ENCODE data around the gene ZNF608.

DNA sequence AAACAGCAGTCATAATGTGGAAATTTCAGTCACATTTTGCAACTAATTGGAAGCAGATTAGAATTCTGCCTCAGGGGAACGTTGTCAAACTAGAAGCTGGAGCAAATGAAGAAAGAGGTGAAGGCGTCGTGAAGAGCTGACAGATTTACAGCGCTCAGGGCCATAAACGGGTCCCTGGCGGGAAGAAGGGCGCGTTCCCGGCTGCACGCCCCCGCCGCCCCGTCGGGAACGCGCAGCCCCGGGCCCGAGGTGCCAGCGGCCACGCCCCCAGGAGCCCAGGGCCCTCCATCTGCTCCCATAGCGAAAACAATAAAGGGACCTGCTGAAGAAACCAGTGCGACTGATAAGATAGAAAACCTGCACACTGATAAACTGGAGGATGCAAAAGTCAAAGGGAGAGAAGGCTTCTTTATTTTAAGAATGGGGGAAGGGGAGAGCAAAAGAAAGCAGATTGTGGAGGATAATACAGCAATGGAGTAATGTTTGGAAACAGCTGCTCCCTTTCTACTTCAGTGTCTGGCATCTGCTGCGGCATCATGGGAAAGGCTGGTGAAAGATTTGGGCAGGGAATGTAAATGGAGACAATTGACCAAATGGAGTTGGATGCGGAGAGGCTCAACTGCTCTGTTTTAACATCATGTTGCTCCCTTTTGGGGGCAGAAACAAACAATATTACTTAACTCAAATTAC, 11.1 kb downstream of the ZNF608 start:
- no peak for TF ChIP-seq POLR2AphosphoS5 (IDR thresholded peaks at IDR 0.05; ENCODE audit: low read depth, low read length)
- TF ChIP-seq POLR2A (IDR thresholded peaks at IDR 0.05; ENCODE audit: low read depth, low read length): no peak
- TF ChIP-seq POU2F2 (IDR thresholded peaks at IDR 0.05; ENCODE audit: low read depth, low read length): no peak
- TF ChIP-seq TAF1 (IDR thresholded peaks at IDR 0.05; ENCODE audit: low read depth, low read length): no peak
- TF ChIP-seq PAX5 (IDR thresholded peaks at IDR 0.05; ENCODE audit: insufficient read depth, low read length, severe bottlenecking): no peak

All from GM12891 (cell line).